ENCODE measurements around the gene TRIO.

Gene TRIO

GRCh38 chr5:14364576-14365472 is 221.7 kb downstream of the TRIO start:
- H3K4ac ChIP-seq (ENCODE audit: low read length): no peak overlapping the region
- no CpG with 5 or more reads among the region's 12 CpGs for WGBS, 2 donors (ENCODE audit: extremely low coverage in 2 of 2, insufficient read length in 2 of 2, insufficient replicate concordance in 1 of 2)
- H3K27ac ChIP-seq (replicated peaks; ENCODE audit: low read length): no peak overlapping the region
- H2BK12ac ChIP-seq (ENCODE audit: low read length): no peak overlapping the region
- H3K18ac ChIP-seq (ENCODE audit: low read length): no peak overlapping the region
- no peak overlapping the region for H3K9ac ChIP-seq (ENCODE audit: low read depth, low read length, poor library complexity)
- H3K36me3 ChIP-seq (replicated peaks in 1 of 2; ENCODE audit: control insufficient read depth in 2 of 2, insufficient read depth in 2 of 2, low read length in 2 of 2): peaks cover 41 to 97% of the 10 kb centered on the region in 2 donors
- H4K91ac ChIP-seq (ENCODE audit: low read depth, low read length, poor library complexity): no peak overlapping the region
- no peaks in the 10 kb centered on the region for H3K4me1 ChIP-seq (ENCODE audit: control insufficient read depth in 2 of 2, insufficient read depth in 1 of 2, low read depth in 1 of 2, low read length in 2 of 2)
- no peak overlapping the region for H3K4me2 ChIP-seq (ENCODE audit: insufficient read depth, low read length, poor library complexity, severe bottlenecking)
- H3K14ac ChIP-seq (ENCODE audit: low read length): no peak overlapping the region
- H2BK15ac ChIP-seq (ENCODE audit: low read length): no peak overlapping the region
- H2AK5ac ChIP-seq (ENCODE audit: low read depth, low read length): no peak overlapping the region
- no peak for DNase-seq (ENCODE audit: low spot score)
- no peak overlapping the region for H2BK120ac ChIP-seq (ENCODE audit: low read depth, low read length)
- H3K27me3 ChIP-seq (ENCODE audit: control insufficient read depth in 3 of 3, insufficient read depth in 3 of 3, low read depth in 1 of 3, low read length in 3 of 3): no peaks in the 10 kb centered on the region
- H3K79me1 ChIP-seq (ENCODE audit: low read depth, low read length): no peaks in the 10 kb centered on the region
- H4K8ac ChIP-seq (ENCODE audit: low read depth, low read length): no peak overlapping the region
- no peaks in the 10 kb centered on the region for H3K9me3 ChIP-seq (replicated peaks in 1 of 2; ENCODE audit: control insufficient read depth in 2 of 2, insufficient read depth in 1 of 2, low read depth in 1 of 2, low read length in 2 of 2)
- H2AFZ ChIP-seq (ENCODE audit: low read length): no peak overlapping the region
- H2BK5ac ChIP-seq (ENCODE audit: low read length): no peak overlapping the region
- no peak overlapping the region for H3K23ac ChIP-seq (ENCODE audit: low read depth, low read length, poor library complexity)
- no peak overlapping the region for H3K4me3 ChIP-seq (ENCODE audit: low read length in 2 of 2)

GRCh38 chr5:14365831-14366430 is 222.8 kb downstream of the TRIO start:
- Histone ChIP-seq H2BK5ac (ENCODE audit: low read length) (no peak overlapping the region), H3K4me1 (ENCODE audit: control insufficient read depth in 2 of 2, insufficient read depth in 1 of 2, low read depth in 1 of 2, low read length in 2 of 2) (no peaks in the 10 kb centered on the region), H2BK12ac (ENCODE audit: low read length) (no peak overlapping the region), H3K4me2 (ENCODE audit: insufficient read depth, low read length, poor library complexity, severe bottlenecking) (no peak overlapping the region), H3K4ac (ENCODE audit: low read length) (no peak overlapping the region), H3K36me3 (replicated peaks in 1 of 2; ENCODE audit: control insufficient read depth in 2 of 2, insufficient read depth in 2 of 2, low read length in 2 of 2) (peaks cover 38 to 97% of the 10 kb centered on the region in 2 donors), H3K27ac (replicated peaks; ENCODE audit: low read length) (no peak overlapping the region), H3K9ac (ENCODE audit: low read depth, low read length, poor library complexity) (no peak overlapping the region), H3K4me3 (ENCODE audit: low read length in 2 of 2) (no peak overlapping the region), H3K27me3 (ENCODE audit: control insufficient read depth in 3 of 3, insufficient read depth in 3 of 3, low read depth in 1 of 3, low read length in 3 of 3) (no peaks in the 10 kb centered on the region), H4K8ac (ENCODE audit: low read depth, low read length) (no peak overlapping the region), H3K18ac (ENCODE audit: low read length) (no peak overlapping the region), H4K91ac (ENCODE audit: low read depth, low read length, poor library complexity) (no peak overlapping the region), H2AK5ac (ENCODE audit: low read depth, low read length) (no peak overlapping the region), H3K23ac (ENCODE audit: low read depth, low read length, poor library complexity) (no peak overlapping the region), H3K9me3 (replicated peaks in 1 of 2; ENCODE audit: control insufficient read depth in 2 of 2, insufficient read depth in 1 of 2, low read depth in 1 of 2, low read length in 2 of 2) (no peaks in the 10 kb centered on the region), H3K14ac (ENCODE audit: low read length) (no peak overlapping the region), H3K79me1 (ENCODE audit: low read depth, low read length) (no peaks in the 10 kb centered on the region), H2AFZ (ENCODE audit: low read length) (no peak overlapping the region), H2BK120ac (ENCODE audit: low read depth, low read length) (no peak overlapping the region), H2BK15ac (ENCODE audit: low read length) (no peak overlapping the region)
- DNase-seq (ENCODE audit: low spot score): no peak
- no CpG with 5 or more reads among the region's 2 CpGs for WGBS, 2 donors (ENCODE audit: extremely low coverage in 2 of 2, insufficient read length in 2 of 2, insufficient replicate concordance in 1 of 2)

- no peak overlapping the region for H3K23ac ChIP-seq (ENCODE audit: low read depth, low read length, poor library complexity)
- H3K27me3 ChIP-seq (ENCODE audit: control insufficient read depth in 3 of 3, insufficient read depth in 3 of 3, low read depth in 1 of 3, low read length in 3 of 3): no peaks in the 10 kb centered on the region
- no peaks in the 10 kb centered on the region for H3K79me1 ChIP-seq (ENCODE audit: low read depth, low read length)
- no peak overlapping the region for H2AFZ ChIP-seq (ENCODE audit: low read length)
- H2BK12ac ChIP-seq (ENCODE audit: low read length): no peak overlapping the region
- H4K8ac ChIP-seq (ENCODE audit: low read depth, low read length): no peak overlapping the region
- H3K36me3 ChIP-seq (replicated peaks in 1 of 2; ENCODE audit: control insufficient read depth in 2 of 2, insufficient read depth in 2 of 2, low read length in 2 of 2): peaks cover 35 to 97% of the 10 kb centered on the region in 2 donors
- no peak overlapping the region for H3K27ac ChIP-seq (replicated peaks; ENCODE audit: low read length)
- peak overlapping the region in 1 of 2 donors; percentile 9 for H3K4me3 ChIP-seq (ENCODE audit: low read length in 2 of 2)
- no peaks in the 10 kb centered on the region for H3K9me3 ChIP-seq (replicated peaks in 1 of 2; ENCODE audit: control insufficient read depth in 2 of 2, insufficient read depth in 1 of 2, low read depth in 1 of 2, low read length in 2 of 2)
- H3K4me2 ChIP-seq (ENCODE audit: insufficient read depth, low read length, poor library complexity, severe bottlenecking): no peak overlapping the region
- no peak overlapping the region for H3K9ac ChIP-seq (ENCODE audit: low read depth, low read length, poor library complexity)
- no peak overlapping the region for H2AK5ac ChIP-seq (ENCODE audit: low read depth, low read length)
- no peak for DNase-seq (ENCODE audit: low spot score)
- no peak overlapping the region for H2BK15ac ChIP-seq (ENCODE audit: low read length)
- no peak overlapping the region for H3K14ac ChIP-seq (ENCODE audit: low read length)
- no peaks in the 10 kb centered on the region for H3K4me1 ChIP-seq (ENCODE audit: control insufficient read depth in 2 of 2, insufficient read depth in 1 of 2, low read depth in 1 of 2, low read length in 2 of 2)
- H3K18ac ChIP-seq (ENCODE audit: low read length): no peak overlapping the region
- no peak overlapping the region for H2BK120ac ChIP-seq (ENCODE audit: low read depth, low read length)
- WGBS, 2 donors (ENCODE audit: extremely low coverage in 2 of 2, insufficient read length in 2 of 2, insufficient replicate concordance in 1 of 2): no CpG with 5 or more reads among the region's 10 CpGs
- H3K4ac ChIP-seq (ENCODE audit: low read length): no peak overlapping the region
- no peak overlapping the region for H2BK5ac ChIP-seq (ENCODE audit: low read length)
- H4K91ac ChIP-seq (ENCODE audit: low read depth, low read length, poor library complexity): no peak overlapping the region
Observed at GRCh38 chr5:14366763-14367162, 223.6 kb downstream of the TRIO start.

DNA sequence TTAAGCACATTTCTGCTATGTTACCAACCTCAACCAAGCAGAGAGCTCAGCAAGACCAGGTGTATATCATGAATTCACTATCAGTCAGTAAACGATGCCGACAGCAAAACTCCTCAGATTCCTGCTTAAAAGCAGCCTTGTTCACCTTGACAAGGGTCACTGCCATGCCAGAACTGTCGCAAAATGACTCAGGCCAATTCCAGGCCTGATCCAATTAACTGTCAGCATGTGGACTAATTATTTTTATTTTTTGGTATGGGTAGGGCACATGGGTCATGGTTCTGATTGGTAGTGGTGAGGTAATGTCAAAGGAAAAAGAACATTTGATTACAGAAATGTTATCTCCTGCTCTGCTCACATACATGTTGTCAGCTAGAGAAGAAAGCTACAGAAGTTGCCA is 224.2 kb downstream of the TRIO start:
- no peak overlapping the region for H3K4ac ChIP-seq (ENCODE audit: low read length)
- H2BK120ac ChIP-seq (ENCODE audit: low read depth, low read length): no peak overlapping the region
- no peak overlapping the region for H3K14ac ChIP-seq (ENCODE audit: low read length)
- H3K4me3 ChIP-seq (ENCODE audit: low read length in 2 of 2): no peak overlapping the region
- H2BK15ac ChIP-seq (ENCODE audit: low read length): no peak overlapping the region
- H3K27ac ChIP-seq (replicated peaks; ENCODE audit: low read length): no peak overlapping the region
- no peak overlapping the region for H4K8ac ChIP-seq (ENCODE audit: low read depth, low read length)
- no peaks in the 10 kb centered on the region for H3K9me3 ChIP-seq (replicated peaks in 1 of 2; ENCODE audit: control insufficient read depth in 2 of 2, insufficient read depth in 1 of 2, low read depth in 1 of 2, low read length in 2 of 2)
- H3K79me1 ChIP-seq (ENCODE audit: low read depth, low read length): no peaks in the 10 kb centered on the region
- no CpG with 5 or more reads among the region's 3 CpGs for WGBS, 2 donors (ENCODE audit: extremely low coverage in 2 of 2, insufficient read length in 2 of 2, insufficient replicate concordance in 1 of 2)
- H2BK5ac ChIP-seq (ENCODE audit: low read length): no peak overlapping the region
- H3K36me3 ChIP-seq (replicated peaks in 1 of 2; ENCODE audit: control insufficient read depth in 2 of 2, insufficient read depth in 2 of 2, low read length in 2 of 2): peaks cover 35 to 97% of the 10 kb centered on the region in 2 donors
- H2BK12ac ChIP-seq (ENCODE audit: low read length): no peak overlapping the region
- H3K18ac ChIP-seq (ENCODE audit: low read length): no peak overlapping the region
- no peak overlapping the region for H3K4me2 ChIP-seq (ENCODE audit: insufficient read depth, low read length, poor library complexity, severe bottlenecking)
- no peaks in the 10 kb centered on the region for H3K27me3 ChIP-seq (ENCODE audit: control insufficient read depth in 3 of 3, insufficient read depth in 3 of 3, low read depth in 1 of 3, low read length in 3 of 3)
- no peak overlapping the region for H3K9ac ChIP-seq (ENCODE audit: low read depth, low read length, poor library complexity)
- H4K91ac ChIP-seq (ENCODE audit: low read depth, low read length, poor library complexity): no peak overlapping the region
- no peak overlapping the region for H2AFZ ChIP-seq (ENCODE audit: low read length)
- no peaks in the 10 kb centered on the region for H3K4me1 ChIP-seq (ENCODE audit: control insufficient read depth in 2 of 2, insufficient read depth in 1 of 2, low read depth in 1 of 2, low read length in 2 of 2)
- H2AK5ac ChIP-seq (ENCODE audit: low read depth, low read length): no peak overlapping the region
- no peak overlapping the region for H3K23ac ChIP-seq (ENCODE audit: low read depth, low read length, poor library complexity)
- DNase-seq (ENCODE audit: low spot score): no peak

All from neuronal stem cell (in vitro differentiated cells).